ENCODE data around the gene CD1B. TPM values are rescaled to one million over a fixed set of nuclear protein-coding genes. Genes with fewer than 3 reads are reported as not detected.

Gene CD1B
- total and polyA plus RNA-seq, 2 experiments from 2014 or later: not detected

DNA sequence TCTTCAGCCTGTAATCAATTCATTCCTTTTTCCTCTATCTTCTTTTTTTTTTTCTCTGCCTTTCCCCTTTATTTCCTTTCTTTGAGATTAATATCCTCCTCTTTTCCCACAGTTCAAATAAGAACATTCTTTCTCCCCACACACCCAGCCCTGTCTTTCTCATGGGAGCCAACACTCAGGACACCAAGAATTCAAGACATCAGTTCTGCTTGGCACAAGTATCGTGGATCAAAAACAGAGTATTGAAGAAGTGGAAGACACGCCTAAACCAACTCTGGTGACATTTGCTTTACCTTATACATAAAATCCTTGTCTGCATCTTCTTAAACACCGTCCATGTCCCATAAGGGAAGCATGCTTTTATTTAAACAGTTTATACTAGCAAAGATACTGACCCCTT is 25.3 kb upstream of the CD1B start:
- H3K4me2 ChIP-seq: no peak overlapping the region
- H2AFZ ChIP-seq: no peak overlapping the region
- TF ChIP-seq, protein P1, sequence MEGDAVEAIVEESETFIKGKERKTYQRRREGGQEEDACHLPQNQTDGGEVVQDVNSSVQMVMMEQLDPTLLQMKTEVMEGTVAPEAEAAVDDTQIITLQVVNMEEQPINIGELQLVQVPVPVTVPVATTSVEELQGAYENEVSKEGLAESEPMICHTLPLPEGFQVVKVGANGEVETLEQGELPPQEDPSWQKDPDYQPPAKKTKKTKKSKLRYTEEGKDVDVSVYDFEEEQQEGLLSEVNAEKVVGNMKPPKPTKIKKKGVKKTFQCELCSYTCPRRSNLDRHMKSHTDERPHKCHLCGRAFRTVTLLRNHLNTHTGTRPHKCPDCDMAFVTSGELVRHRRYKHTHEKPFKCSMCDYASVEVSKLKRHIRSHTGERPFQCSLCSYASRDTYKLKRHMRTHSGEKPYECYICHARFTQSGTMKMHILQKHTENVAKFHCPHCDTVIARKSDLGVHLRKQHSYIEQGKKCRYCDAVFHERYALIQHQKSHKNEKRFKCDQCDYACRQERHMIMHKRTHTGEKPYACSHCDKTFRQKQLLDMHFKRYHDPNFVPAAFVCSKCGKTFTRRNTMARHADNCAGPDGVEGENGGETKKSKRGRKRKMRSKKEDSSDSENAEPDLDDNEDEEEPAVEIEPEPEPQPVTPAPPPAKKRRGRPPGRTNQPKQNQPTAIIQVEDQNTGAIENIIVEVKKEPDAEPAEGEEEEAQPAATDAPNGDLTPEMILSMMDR (IDR thresholded peaks at IDR 0.05; ENCODE audit: poor library complexity): no peak
- no peak for TF ChIP-seq EZH2 (IDR thresholded peaks at IDR 0.05; ENCODE audit: borderline replicate concordance)
- TF ChIP-seq EZH2phosphoT487 (IDR thresholded peaks at IDR 0.05; ENCODE audit: low read depth, severe bottlenecking, unreplicated experiment): no peak
- H3K27me3 ChIP-seq: no peaks in the 10 kb centered on the region
- no peaks in the 10 kb centered on the region for H3K79me2 ChIP-seq
- no peak overlapping the region for H3K4me3 ChIP-seq
- no peaks in the 10 kb centered on the region for H3K4me1 ChIP-seq (ENCODE audit: insufficient read depth)
- no peaks in the 10 kb centered on the region for H3K9me2 ChIP-seq (replicated peaks; ENCODE audit: insufficient read depth)
- no peaks in the 10 kb centered on the region for H3K36me3 ChIP-seq (replicated peaks; ENCODE audit: insufficient read depth, low read depth)
- no peaks in the 10 kb centered on the region for H3K9me3 ChIP-seq (ENCODE audit: low read depth)
- peaks cover 2% of the 10 kb centered on the region for H4K20me1 ChIP-seq (ENCODE audit: insufficient read depth, poor library complexity, severe bottlenecking)
- DNase-seq (ENCODE audit: low spot score): no peak
- no peak overlapping the region for H3K27ac ChIP-seq
- 90% methylated on average over 3 of the region's 3 CpGs for WGBS (ENCODE audit: low lambda C conversion rate, missing lambda C conversion rate)

DNA sequence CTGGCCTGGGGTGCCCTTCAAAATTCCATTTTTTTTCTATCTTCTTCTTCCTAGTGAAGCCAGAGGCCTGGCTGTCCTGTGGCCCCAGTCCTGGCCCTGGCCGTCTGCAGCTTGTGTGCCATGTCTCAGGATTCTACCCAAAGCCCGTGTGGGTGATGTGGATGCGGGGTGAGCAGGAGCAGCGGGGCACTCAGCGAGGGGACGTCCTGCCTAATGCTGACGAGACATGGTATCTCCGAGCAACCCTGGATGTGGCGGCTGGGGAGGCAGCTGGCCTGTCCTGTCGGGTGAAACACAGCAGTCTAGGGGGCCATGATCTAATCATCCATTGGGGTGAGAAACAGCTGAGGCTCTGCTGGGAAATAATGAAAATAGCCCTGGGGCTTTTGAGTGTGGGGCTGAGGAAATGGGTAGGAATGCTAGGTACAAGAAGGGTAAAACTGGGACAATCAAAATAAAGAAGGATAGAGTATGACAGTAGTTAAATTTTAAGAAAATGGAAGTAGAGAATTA is 24.5 kb upstream of the CD1B start:
- Histone ChIP-seq H3K79me2 (no peaks in the 10 kb centered on the region), H3K27ac (no peak overlapping the region), H3K4me2 (no peak overlapping the region), H4K20me1 (ENCODE audit: insufficient read depth, poor library complexity, severe bottlenecking) (peaks cover 2% of the 10 kb centered on the region), H3K27me3 (no peaks in the 10 kb centered on the region), H3K9me3 (ENCODE audit: low read depth) (no peaks in the 10 kb centered on the region), H2AFZ (no peak overlapping the region), H3K9me2 (replicated peaks; ENCODE audit: insufficient read depth) (no peaks in the 10 kb centered on the region), H3K4me1 (ENCODE audit: insufficient read depth) (no peaks in the 10 kb centered on the region), H3K36me3 (replicated peaks; ENCODE audit: insufficient read depth, low read depth) (no peaks in the 10 kb centered on the region), H3K4me3 (no peak overlapping the region)
- DNase-seq (ENCODE audit: low spot score): no peak
- no peak for TF ChIP-seq EZH2 (IDR thresholded peaks at IDR 0.05; ENCODE audit: borderline replicate concordance)
- TF ChIP-seq EZH2phosphoT487 (IDR thresholded peaks at IDR 0.05; ENCODE audit: low read depth, severe bottlenecking, unreplicated experiment): no peak
- TF ChIP-seq, protein P1 (IDR thresholded peaks at IDR 0.05; ENCODE audit: poor library complexity): no peak
- 88% methylated on average over 10 of the region's 10 CpGs for WGBS (ENCODE audit: low lambda C conversion rate, missing lambda C conversion rate)

DNA sequence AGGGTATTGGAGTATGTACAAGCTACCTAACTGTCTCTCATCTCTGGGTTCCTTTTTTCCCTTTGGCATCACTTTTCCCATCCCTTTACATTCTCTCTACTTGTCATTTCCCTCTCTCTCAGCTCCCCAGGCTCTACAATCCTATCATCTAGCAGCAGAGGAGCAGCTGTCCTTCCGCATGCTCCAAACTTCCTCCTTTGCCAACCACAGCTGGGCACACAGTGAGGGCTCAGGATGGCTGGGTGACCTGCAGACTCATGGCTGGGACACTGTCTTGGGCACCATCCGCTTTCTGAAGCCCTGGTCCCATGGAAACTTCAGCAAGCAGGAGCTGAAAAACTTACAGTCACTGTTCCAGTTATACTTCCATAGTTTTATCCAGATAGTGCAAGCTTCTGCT is 22.9 kb upstream of the CD1B start:
- TF ChIP-seq EZH2 (IDR thresholded peaks at IDR 0.05; ENCODE audit: borderline replicate concordance) (no peak), EZH2phosphoT487 (IDR thresholded peaks at IDR 0.05; ENCODE audit: low read depth, severe bottlenecking, unreplicated experiment) (no peak)
- TF ChIP-seq, protein P1 (IDR thresholded peaks at IDR 0.05; ENCODE audit: poor library complexity): no peak
- no peak overlapping the region for H3K4me3 ChIP-seq
- DNase-seq (ENCODE audit: low spot score): no peak
- H3K9me2 ChIP-seq (replicated peaks; ENCODE audit: insufficient read depth): no peaks in the 10 kb centered on the region
- no peaks in the 10 kb centered on the region for H3K36me3 ChIP-seq (replicated peaks; ENCODE audit: insufficient read depth, low read depth)
- WGBS (ENCODE audit: low lambda C conversion rate, missing lambda C conversion rate): 70% methylated on average over 2 of the region's 2 CpGs
- no peaks in the 10 kb centered on the region for H3K27me3 ChIP-seq
- H3K79me2 ChIP-seq: no peaks in the 10 kb centered on the region
- H2AFZ ChIP-seq: no peak overlapping the region
- H3K27ac ChIP-seq: no peak overlapping the region
- no peaks in the 10 kb centered on the region for H3K9me3 ChIP-seq (ENCODE audit: low read depth)
- H4K20me1 ChIP-seq (ENCODE audit: insufficient read depth, poor library complexity, severe bottlenecking): peaks cover 2% of the 10 kb centered on the region
- H3K4me2 ChIP-seq: no peak overlapping the region
- no peaks in the 10 kb centered on the region for H3K4me1 ChIP-seq (ENCODE audit: insufficient read depth)

Measured in hepatocyte (in vitro differentiated cells).